GM18951 (cell line): Measurements from ENCODE around the gene CAPN13.

ENCODE experiments used
- POLR2A ChIP-seq: IDR thresholded peaks from 4 replicates; pipeline ENCODE4 v1.6.1; 2011; ENCODE audit warnings: mild to moderate bottlenecking; ENCODE audit not compliant: insufficient read length, insufficient read depth; ENCODE audit errors: extremely low read depth
- in situ Hi-C: fragments of 300-500 bp; cut with MboI; formaldehyde crosslinking; loops from one replicate; pipeline ENCODE4 v1.12.0; 2022; ENCODE audit warnings: low sequenced_read_pairs, mixed read lengths, inconsistent platforms; ENCODE audit not compliant: unreplicated experiment

Gene CAPN13

DNA sequence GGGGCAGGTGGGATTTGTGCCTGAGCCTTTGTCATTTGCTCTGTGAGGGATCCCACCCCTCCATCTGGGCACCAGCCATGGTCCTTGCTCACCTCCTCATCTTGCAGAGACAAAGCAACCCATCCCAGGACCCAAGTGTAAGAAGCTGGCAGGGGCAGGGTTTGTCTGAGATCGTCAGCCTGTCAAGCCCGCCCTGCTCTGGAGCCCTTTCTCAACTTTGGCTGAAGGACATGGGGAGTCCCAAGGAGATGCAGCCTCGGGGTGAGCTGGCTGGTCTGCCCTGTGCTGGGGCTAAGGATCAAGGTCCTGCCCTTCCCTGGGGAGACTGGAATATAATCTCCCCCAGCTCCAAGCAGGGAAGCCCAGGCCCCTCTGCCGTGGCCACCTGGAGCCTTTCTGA lies 86.0 kb downstream of the CAPN13 start:
- no peak for TF ChIP-seq POLR2A
- in situ Hi-C loops = loop anchor here (25.0 kb wide), 1 partner anchor 441 kb away; no protein-coding TSS in a partner anchor

DNA sequence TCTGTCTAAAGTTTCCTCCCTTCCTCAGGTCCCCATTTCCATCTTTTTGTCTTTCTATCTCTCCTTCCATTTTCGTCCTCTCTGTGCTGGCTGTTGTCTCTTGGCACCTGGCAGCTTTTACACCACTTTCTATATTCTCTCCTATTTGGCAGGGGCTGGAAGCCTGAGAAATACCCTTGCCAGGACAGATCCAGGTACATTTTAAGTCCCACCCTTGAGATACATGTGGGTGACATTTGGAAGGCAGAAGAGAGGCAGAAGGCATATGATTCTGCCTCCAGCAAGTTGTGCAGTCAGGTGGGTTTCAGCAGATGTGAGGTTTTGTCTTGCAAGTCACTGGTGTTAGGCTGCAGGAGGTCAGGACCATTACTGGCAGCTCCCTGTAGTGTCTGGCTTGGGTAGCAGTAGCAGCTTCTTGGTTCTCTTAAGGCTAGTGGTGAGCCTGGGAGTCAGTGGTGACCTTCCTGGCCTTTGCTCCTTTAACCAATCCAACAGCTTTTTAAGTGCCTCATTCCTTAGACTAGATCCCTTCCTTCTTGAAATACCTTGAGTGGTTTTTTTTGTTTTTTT lies 90.1 kb downstream of the CAPN13 start:
- TF ChIP-seq POLR2A = no peak
- in situ Hi-C loops = loop anchor here (10.0 to 25.0 kb wide), 3 partner anchors 445 to 808 kb away; no protein-coding TSS in a partner anchor

DNA sequence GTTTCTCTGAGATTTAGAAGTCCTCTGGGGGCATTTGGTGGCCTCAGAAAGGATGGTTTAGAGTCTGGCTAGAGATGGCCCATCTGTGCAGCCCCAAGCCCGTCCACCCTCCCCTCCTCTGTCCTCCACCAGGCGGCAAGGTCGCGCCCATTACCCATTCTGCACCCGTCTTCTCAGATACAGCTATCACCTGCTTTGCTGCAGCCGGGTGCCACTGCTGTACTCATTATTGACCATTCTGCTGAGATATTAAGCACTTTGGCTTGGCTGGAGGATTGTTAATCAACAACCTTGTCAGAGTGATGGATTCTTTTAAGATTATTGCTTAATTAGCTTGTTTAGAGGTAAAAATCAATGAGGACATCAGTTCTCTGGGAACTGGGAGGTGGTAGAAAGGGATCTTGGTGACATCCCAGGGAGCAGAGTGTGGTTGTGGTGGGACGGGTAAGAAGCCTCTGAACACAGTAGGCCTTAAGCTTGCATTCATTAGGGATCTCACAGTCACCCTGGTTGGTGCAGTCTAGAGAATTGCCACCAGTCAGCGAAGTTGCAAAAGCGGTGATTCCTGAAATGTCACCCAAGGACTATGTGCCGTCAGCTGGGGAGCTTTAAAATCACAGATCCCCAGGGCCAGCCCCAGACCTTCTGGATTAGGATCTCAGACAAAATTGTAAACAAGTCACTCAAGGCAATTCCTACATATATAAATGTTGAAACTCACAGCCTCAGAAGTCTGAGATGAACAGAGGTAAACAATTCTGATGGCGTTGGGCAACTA lies 90.9 kb downstream of the CAPN13 start:
- in situ Hi-C loops = loop anchor here (10.0 to 25.0 kb wide), 3 partner anchors 446 to 808 kb away; no protein-coding TSS in a partner anchor

DNA sequence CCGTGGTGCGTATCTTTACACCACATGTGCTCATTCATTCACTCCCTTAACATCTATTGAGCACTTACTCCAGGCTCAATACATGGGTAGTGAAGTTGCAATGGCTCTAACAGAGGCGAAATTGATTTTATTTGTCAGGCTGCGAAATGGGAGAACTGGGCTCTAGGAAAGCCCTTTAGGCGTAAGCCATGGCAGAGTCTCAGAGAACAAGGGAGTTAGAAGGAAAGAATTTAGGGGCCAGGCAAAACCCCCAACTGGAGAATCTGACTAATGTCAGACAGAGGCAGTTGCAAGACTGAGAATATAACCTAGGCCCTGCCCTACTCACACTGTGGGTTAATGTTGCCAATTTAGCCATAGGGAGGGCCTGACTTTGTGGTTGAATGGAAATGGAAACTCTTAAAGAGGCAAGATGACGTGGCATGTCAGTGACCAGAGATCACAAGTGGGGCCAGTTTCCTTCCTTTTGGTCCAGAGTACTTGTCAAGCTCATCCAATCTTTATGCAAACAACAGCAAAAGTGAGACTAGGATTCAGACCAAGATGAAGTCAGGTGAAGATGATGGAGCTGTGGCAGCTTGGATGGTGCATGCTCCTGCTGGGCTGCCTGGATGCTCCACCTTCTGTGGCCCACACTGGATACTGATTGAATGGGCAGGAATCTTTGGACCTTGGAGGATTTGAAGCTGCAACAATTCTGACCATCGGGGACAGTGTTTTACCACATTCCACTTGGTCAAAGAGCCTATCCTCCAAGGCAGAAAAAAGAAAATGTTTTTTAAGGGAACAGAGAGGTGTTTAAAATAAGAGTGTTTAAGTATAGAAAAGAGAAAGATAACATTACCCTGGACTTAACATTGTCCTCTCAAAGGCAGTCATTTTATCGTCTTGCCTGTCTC lies 92.2 kb downstream of the CAPN13 start:
- no peak for TF ChIP-seq POLR2A

More for the DNA sequence above, 90.9 kb downstream of the CAPN13 start:
- no peak for TF ChIP-seq POLR2A

GRCh38 chr2:30713698-30714097 lies 93.5 kb downstream of the CAPN13 start:
- in situ Hi-C loops = loop anchor here (10.0 to 25.0 kb wide), 3 partner anchors 449 to 811 kb away; no protein-coding TSS in a partner anchor
- no peak for TF ChIP-seq POLR2A

More for the DNA sequence above, 92.2 kb downstream of the CAPN13 start:
- in situ Hi-C loops = loop anchor here (10.0 to 25.0 kb wide), 3 partner anchors 447 to 810 kb away; no protein-coding TSS in a partner anchor

DNA sequence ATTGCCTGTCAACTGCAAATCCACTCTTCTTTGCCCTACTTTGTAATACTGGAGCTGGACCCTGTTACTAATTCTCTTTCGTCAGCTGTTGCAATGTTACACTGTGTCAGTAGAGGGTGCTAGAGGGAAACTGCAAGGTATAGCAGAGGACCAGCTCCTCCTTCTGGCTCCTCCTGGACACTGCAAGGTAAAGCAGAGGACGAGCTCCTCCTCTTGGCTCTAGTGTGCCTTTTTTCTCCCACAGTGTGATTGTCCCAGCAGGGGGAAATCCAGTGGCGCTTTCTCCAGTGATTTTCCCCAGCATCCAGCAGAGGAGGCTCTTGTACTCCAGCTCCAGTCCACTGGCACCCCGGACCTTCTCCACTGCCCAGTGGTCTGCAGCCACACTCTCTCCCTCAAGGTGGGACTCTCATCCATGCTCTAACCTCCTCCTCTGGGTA lies 95.6 kb downstream of the CAPN13 start:
- in situ Hi-C loops = loop anchor here (10.0 to 25.0 kb wide), 3 partner anchors 451 to 813 kb away; no protein-coding TSS in a partner anchor

GRCh38 chr2:30710461-30710860 lies 96.8 kb downstream of the CAPN13 start:
- in situ Hi-C loops = loop anchor here (10.0 to 25.0 kb wide), 3 partner anchors 452 to 814 kb away; no protein-coding TSS in a partner anchor
- TF ChIP-seq POLR2A = no peak

More for the DNA sequence above, 95.6 kb downstream of the CAPN13 start:
- no peak for TF ChIP-seq POLR2A

- no peak for TF ChIP-seq POLR2A
These were observed 97.2 kb downstream of the CAPN13 start for GRCh38 chr2:30710016-30710415.

GRCh38 chr2:30709516-30709915 lies 97.7 kb downstream of the CAPN13 start:
- in situ Hi-C loops = loop anchor here (10.0 to 25.0 kb wide), 3 partner anchors 453 to 545 kb away; no protein-coding TSS in a partner anchor
- no peak for TF ChIP-seq POLR2A

More at GRCh38 chr2:30710016-30710415, 97.2 kb downstream of the CAPN13 start:
- in situ Hi-C loops = loop anchor here (10.0 to 25.0 kb wide), 3 partner anchors 452 to 815 kb away; no protein-coding TSS in a partner anchor

GRCh38 chr2:30708491-30709290 lies 98.6 kb downstream of the CAPN13 start:
- in situ Hi-C loops = loop anchor here (10.0 to 25.0 kb wide), 3 partner anchors 454 to 544 kb away; no protein-coding TSS in a partner anchor
- TF ChIP-seq POLR2A = no peak

DNA sequence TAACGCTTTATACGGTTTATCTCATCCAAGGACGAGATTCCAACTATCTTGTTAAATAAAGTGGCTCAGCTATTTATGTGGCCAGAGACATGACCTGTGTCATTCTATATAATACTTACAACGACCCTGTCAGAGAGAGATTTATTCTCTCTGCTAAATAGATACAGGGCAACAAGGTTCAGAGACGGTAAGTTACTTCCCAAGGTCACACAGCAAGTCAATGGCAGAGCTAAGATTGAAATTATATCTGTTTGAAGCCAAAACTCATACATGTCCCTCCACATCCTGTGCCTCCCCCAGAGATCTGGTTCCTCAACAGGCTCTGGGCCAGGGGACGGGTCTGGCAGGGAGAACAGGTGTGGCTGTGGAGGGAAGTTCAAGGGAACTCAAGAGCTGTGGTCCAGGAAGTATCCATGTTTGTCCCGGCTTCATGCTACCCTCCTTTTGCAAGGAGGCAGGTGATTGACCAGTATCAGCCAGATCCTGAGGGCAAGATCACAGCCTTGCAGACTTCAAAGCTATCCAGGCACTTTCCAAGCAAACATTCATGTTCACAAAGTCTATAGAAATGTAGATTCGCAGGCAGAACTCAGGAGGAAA lies 99.8 kb downstream of the CAPN13 start:
- TF ChIP-seq POLR2A = no peak
- in situ Hi-C loops = loop anchor here (10.0 to 25.0 kb wide), 3 partner anchors 455 to 543 kb away; no protein-coding TSS in a partner anchor

GRCh38 chr2:30706534-30707303 lies 100.5 kb downstream of the CAPN13 start:
- no peak for TF ChIP-seq POLR2A
- in situ Hi-C loops = loop anchor here (10.0 to 25.0 kb wide), 3 partner anchors 456 to 542 kb away; no protein-coding TSS in a partner anchor
